ENCODE measurements around the gene CDCA7.

The CDCA7 gene

GRCh38 chr2:173390036-173390435, 35.4 kb downstream of the CDCA7 start:
- Histone ChIP-seq H3K4me2 (ENCODE audit: low read depth, low read length, poor library complexity, severe bottlenecking) (no peak overlapping the region), H3K4me1 (ENCODE audit: insufficient read depth, low read length, poor library complexity, severe bottlenecking) (peaks cover 4% of the 10 kb centered on the region), H3K9ac (ENCODE audit: low read depth, low read length, poor library complexity, severe bottlenecking) (no peak overlapping the region), H3K36me3 (ENCODE audit: insufficient read depth, low read length) (no peaks in the 10 kb centered on the region), H3K4me3 (ENCODE audit: low read length, poor library complexity, severe bottlenecking) (no peak overlapping the region), H4K20me1 (ENCODE audit: insufficient read depth, low read length, poor library complexity, severe bottlenecking) (no peaks in the 10 kb centered on the region), H2AFZ (ENCODE audit: low read length) (no peak overlapping the region), H3K9me3 (ENCODE audit: insufficient read depth, low read depth, low read length) (no peaks in the 10 kb centered on the region), H3K79me2 (ENCODE audit: insufficient read depth, low read length) (no peaks in the 10 kb centered on the region), H3K27me3 (ENCODE audit: insufficient read depth, low read length, poor library complexity, severe bottlenecking) (no peaks in the 10 kb centered on the region), H3F3A (ENCODE audit: low read depth) (no peaks in the 10 kb centered on the region), H3K9me2 (replicated peaks; ENCODE audit: low read depth, low read length) (no peaks in the 10 kb centered on the region)
- TF ChIP-seq EZH2phosphoT487 (IDR thresholded peaks at IDR 0.05; ENCODE audit: borderline replicate concordance) = no peak
- TF ChIP-seq CTCF (conservative IDR thresholded peaks at IDR 0.05; ENCODE audit: low read length) = no peak

GRCh38 chr2:173392731-173393130, 38.1 kb downstream of the CDCA7 start:
- no peak overlapping the region for H3K4me3 ChIP-seq (ENCODE audit: low read length, poor library complexity, severe bottlenecking)
- no peak overlapping the region for H3K4me2 ChIP-seq (ENCODE audit: low read depth, low read length, poor library complexity, severe bottlenecking)
- no peak overlapping the region for H2AFZ ChIP-seq (ENCODE audit: low read length)
- peaks cover 4% of the 10 kb centered on the region for H3K4me1 ChIP-seq (ENCODE audit: insufficient read depth, low read length, poor library complexity, severe bottlenecking)
- H3K27me3 ChIP-seq (ENCODE audit: insufficient read depth, low read length, poor library complexity, severe bottlenecking) = no peaks in the 10 kb centered on the region
- TF ChIP-seq CTCF (conservative IDR thresholded peaks at IDR 0.05; ENCODE audit: low read length) (no peak), EZH2phosphoT487 (IDR thresholded peaks at IDR 0.05; ENCODE audit: borderline replicate concordance) (no peak)
- H3K9me3 ChIP-seq (ENCODE audit: insufficient read depth, low read depth, low read length) = no peaks in the 10 kb centered on the region
- no peak overlapping the region for H3K9ac ChIP-seq (ENCODE audit: low read depth, low read length, poor library complexity, severe bottlenecking)
- no peaks in the 10 kb centered on the region for H3F3A ChIP-seq (ENCODE audit: low read depth)
- H4K20me1 ChIP-seq (ENCODE audit: insufficient read depth, low read length, poor library complexity, severe bottlenecking) = no peaks in the 10 kb centered on the region
- H3K79me2 ChIP-seq (ENCODE audit: insufficient read depth, low read length) = no peaks in the 10 kb centered on the region
- H3K9me2 ChIP-seq (replicated peaks; ENCODE audit: low read depth, low read length) = no peaks in the 10 kb centered on the region
- no peaks in the 10 kb centered on the region for H3K36me3 ChIP-seq (ENCODE audit: insufficient read depth, low read length)

- no peak overlapping the region; the same call in 1 of the 2 replicates for H2AFZ ChIP-seq (ENCODE audit: low read length)
- no peak overlapping the region for H3K4me2 ChIP-seq (ENCODE audit: low read depth, low read length, poor library complexity, severe bottlenecking)
- no peaks in the 10 kb centered on the region for H3K27me3 ChIP-seq (ENCODE audit: insufficient read depth, low read length, poor library complexity, severe bottlenecking)
- no peaks in the 10 kb centered on the region for H3K9me2 ChIP-seq (replicated peaks; ENCODE audit: low read depth, low read length)
- no peaks in the 10 kb centered on the region for H3K79me2 ChIP-seq (ENCODE audit: insufficient read depth, low read length)
- no peaks in the 10 kb centered on the region for H3K9me3 ChIP-seq (ENCODE audit: insufficient read depth, low read depth, low read length)
- H4K20me1 ChIP-seq (ENCODE audit: insufficient read depth, low read length, poor library complexity, severe bottlenecking) = no peaks in the 10 kb centered on the region
- no peaks in the 10 kb centered on the region for H3F3A ChIP-seq (ENCODE audit: low read depth)
- H3K4me1 ChIP-seq (ENCODE audit: insufficient read depth, low read length, poor library complexity, severe bottlenecking) = peaks cover 4% of the 10 kb centered on the region
- H3K36me3 ChIP-seq (ENCODE audit: insufficient read depth, low read length) = no peaks in the 10 kb centered on the region
- no peak overlapping the region for H3K9ac ChIP-seq (ENCODE audit: low read depth, low read length, poor library complexity, severe bottlenecking)
- no peak overlapping the region for H3K4me3 ChIP-seq (ENCODE audit: low read length, poor library complexity, severe bottlenecking)
- TF ChIP-seq CTCF (conservative IDR thresholded peaks at IDR 0.05; ENCODE audit: low read length) (no peak), EZH2phosphoT487 (IDR thresholded peaks at IDR 0.05; ENCODE audit: borderline replicate concordance) (no peak)
Measured at GRCh38 chr2:173393186-173393585, 38.5 kb downstream of the CDCA7 start.

All from Loucy (cell line).